NCI-H1694 treated with DMSO at 0.1 percent for 48 hours (cell line): ENCODE results near the gene SMAD7.
A peak's percentile ranks its signal among the peaks of the same experiment; 100 is the strongest.
"Not testable (repeated sequence)": the region's sequence is repeated elsewhere in the genome, so short reads cannot be mapped to it uniquely, and the experiment has no call there.

Experiments used
- DNase-seq: peaks from one replicate; lab custom pipeline; 2025; lab: John Stamatoyannopoulos, UW

SMAD7 gene

GRCh38 chr18:48877941-48878340 lies 72.8 kb downstream of the SMAD7 start:
- no peak for DNase-seq

- DNase-seq, result no peak
Measured at GRCh38 chr18:48876590-48876989, 74.2 kb downstream of the SMAD7 start.

GRCh38 chr18:48875942-48876511 lies 74.7 kb downstream of the SMAD7 start:
- no peak for DNase-seq

GRCh38 chr18:48875314-48875941 lies 75.3 kb downstream of the SMAD7 start:
- no peak for DNase-seq

GRCh38 chr18:48874701-48875162 lies 76.0 kb downstream of the SMAD7 start:
- no peak for DNase-seq

GRCh38 chr18:48874233-48874632 lies 76.5 kb downstream of the SMAD7 start:
- DNase-seq, result no peak

GRCh38 chr18:48872234-48873145 lies 78.3 kb downstream of the SMAD7 start:
- peak; percentile 24 for DNase-seq

GRCh38 chr18:48871391-48872166 lies 79.2 kb downstream of the SMAD7 start:
- DNase-seq, result no peak

- DNase-seq, result not testable (repeated sequence)
Measured at GRCh38 chr18:48870926-48871325, 79.8 kb downstream of the SMAD7 start.
